Mucosa of rectum (tissue), 2 donors: ENCODE results near the gene SSNA1.
A peak's percentile ranks its signal among the peaks of the same experiment; 100 is the strongest.

Experiments
- H3K27ac ChIP-seq, 2 donors: one replicate each; pipeline ENCODE4 v1.7.0; 2013; ENCODE audit warnings: inconsistent platforms in 2 of 2, low read depth in 2 of 2, low read length in 2 of 2
- H3K27me3 ChIP-seq, 2 donors: one replicate each; pipeline ENCODE4 v1.7.0; 2013; ENCODE audit warnings: low read length in 2 of 2; ENCODE audit not compliant: control insufficient read depth in 2 of 2, insufficient read depth in 2 of 2
- H3K36me3 ChIP-seq, 2 donors: one replicate each; pipeline ENCODE4 v1.7.0; 2013; ENCODE audit warnings: low read length in 2 of 2; ENCODE audit not compliant: control insufficient read depth in 2 of 2, insufficient read depth in 2 of 2
- H3K4me1 ChIP-seq, 2 donors: one replicate each; pipeline ENCODE4 v1.7.0; 2013; ENCODE audit warnings: low read length in 2 of 2, mild to moderate bottlenecking in 1 of 2; ENCODE audit not compliant: control insufficient read depth in 2 of 2, insufficient read depth in 2 of 2
- H3K4me3 ChIP-seq, 2 donors: one replicate each; pipeline ENCODE4 v1.7.0; 2013; ENCODE audit warnings: low read length in 2 of 2
- H3K9ac ChIP-seq, 2 donors: one replicate each; pipeline ENCODE4 v1.7.0; 2013; ENCODE audit warnings: low read length in 2 of 2, low read depth in 1 of 2, mild to moderate bottlenecking in 1 of 2
- H3K9me3 ChIP-seq, 2 donors: one replicate each; pipeline ENCODE4 v1.7.0; 2013; ENCODE audit warnings: low read length in 2 of 2; ENCODE audit not compliant: control insufficient read depth in 2 of 2
- donor health status: healthy.
- donor health status: Normal muscosa, but diverticular disease.

SSNA1 gene

GRCh38 chr9:137188490-137189296 lies at the start of gene SSNA1, which contains the start of gene ANAPC2:
TSS of gene SSNA1 (plus strand) at chr9:137188676. CDS start at chr9:137188727, 51 bp downstream.
TSS of gene ANAPC2 (minus strand) at chr9:137188560. CDS start at chr9:137188532, 28 bp downstream.
- Histone ChIP-seq H3K9ac (peak within 1 kb of the TSS; percentile 86 to 91), H3K4me1 (peaks cover 41% of the 10 kb centered on the region in 2 donors), H3K9me3 (no peaks in the 10 kb centered on the region), H3K27me3 (no peaks in the 10 kb centered on the region), H3K36me3 (peaks cover 44 to 51% of the 10 kb centered on the region in 2 donors), H3K27ac (peak within 1 kb of the TSS; percentile 94 to 97), H3K4me3 (peak within 1 kb of the TSS; percentile 84 to 97)

GRCh38 chr9:137138722-137139467 lies 49.6 kb upstream of the SSNA1 start, which contains the start of gene GRIN1:
TSS of gene GRIN1 (plus strand) at chr9:137139154. CDS start at chr9:137139487, 333 bp downstream.
- no peak within 1 kb of the TSS for H3K4me3 ChIP-seq

GRCh38 chr9:137139468-137140150 lies 48.9 kb upstream of the SSNA1 start:
- Histone ChIP-seq H3K27me3 (peaks cover 41 to 47% of the 10 kb centered on the region in 2 donors), H3K36me3 (no peaks in the 10 kb centered on the region), H3K9ac (no peak overlapping the region), H3K27ac (no peak overlapping the region), H3K9me3 (no peaks in the 10 kb centered on the region), H3K4me1 (no peaks in the 10 kb centered on the region), H3K4me3 (no peak overlapping the region)

More at GRCh38 chr9:137138722-137139467, 49.6 kb upstream of the SSNA1 start, which contains the start of gene GRIN1:
- Histone ChIP-seq H3K27me3 (peaks cover 41 to 47% of the 10 kb centered on the region in 2 donors), H3K9me3 (no peaks in the 10 kb centered on the region), H3K36me3 (no peaks in the 10 kb centered on the region), H3K4me1 (no peaks in the 10 kb centered on the region), H3K9ac (no peak within 1 kb of the TSS), H3K27ac (no peak within 1 kb of the TSS)

- Histone ChIP-seq H3K27ac (no peak overlapping the region), H3K4me1 (no peaks in the 10 kb centered on the region), H3K9ac (no peak overlapping the region), H3K9me3 (no peaks in the 10 kb centered on the region), H3K4me3 (no peak overlapping the region), H3K36me3 (no peaks in the 10 kb centered on the region), H3K27me3 (peaks cover 41 to 47% of the 10 kb centered on the region in 2 donors)
These were observed 48.1 kb upstream of the SSNA1 start for GRCh38 chr9:137140151-137141012.

GRCh38 chr9:137141050-137141810 lies 47.2 kb upstream of the SSNA1 start:
- Histone ChIP-seq H3K27me3 (peaks cover 41 to 47% of the 10 kb centered on the region in 2 donors), H3K4me1 (no peaks in the 10 kb centered on the region), H3K4me3 (no peak overlapping the region), H3K9ac (no peak overlapping the region), H3K27ac (no peak overlapping the region), H3K36me3 (no peaks in the 10 kb centered on the region), H3K9me3 (no peaks in the 10 kb centered on the region)

GRCh38 chr9:137141976-137142936 lies 46.2 kb upstream of the SSNA1 start:
- H3K27me3 ChIP-seq, result peaks cover 34 to 45% of the 10 kb centered on the region in 2 donors
- H3K9ac ChIP-seq, result no peak overlapping the region
- H3K36me3 ChIP-seq, result no peaks in the 10 kb centered on the region
- no peak overlapping the region for H3K4me3 ChIP-seq
- H3K27ac ChIP-seq, result no peak overlapping the region
- no peaks in the 10 kb centered on the region for H3K9me3 ChIP-seq
- H3K4me1 ChIP-seq, result no peaks in the 10 kb centered on the region

GRCh38 chr9:137143459-137143858 lies 45.0 kb upstream of the SSNA1 start:
- Histone ChIP-seq H3K4me1 (no peaks in the 10 kb centered on the region), H3K9me3 (no peaks in the 10 kb centered on the region), H3K36me3 (no peaks in the 10 kb centered on the region), H3K4me3 (no peak overlapping the region), H3K27ac (no peak overlapping the region), H3K9ac (no peak overlapping the region), H3K27me3 (peaks cover 25 to 37% of the 10 kb centered on the region in 2 donors)

- Histone ChIP-seq H3K27me3 (peaks cover 12 to 21% of the 10 kb centered on the region in 2 donors), H3K4me1 (no peaks in the 10 kb centered on the region)
These were observed 42.5 kb upstream of the SSNA1 start for GRCh38 chr9:137145731-137146526.

More at GRCh38 chr9:137145731-137146526, 42.5 kb upstream of the SSNA1 start:
- Histone ChIP-seq H3K9me3 (no peaks in the 10 kb centered on the region), H3K9ac (no peak overlapping the region), H3K4me3 (no peak overlapping the region), H3K36me3 (no peaks in the 10 kb centered on the region), H3K27ac (no peak overlapping the region)
